HG03565 (cell line): ENCODE measurements around the gene PIAS2.

Experiments
- ATAC-seq: cut with Tn5 transposase; IDR thresholded peaks from one replicate; pipeline ENCODE4 v1.9.1; 2021; ENCODE audit warnings: mild to moderate bottlenecking, moderate library complexity; ENCODE audit not compliant: unreplicated experiment

The PIAS2 gene

GRCh38 chr18:46768166-46768921, 149.0 kb downstream of the PIAS2 start:
- no peak for ATAC-seq

GRCh38 chr18:46767217-46767616, 150.1 kb downstream of the PIAS2 start:
- ATAC-seq, result no peak

GRCh38 chr18:46764586-46764985, 152.7 kb downstream of the PIAS2 start:
- ATAC-seq, result no peak

- no peak for ATAC-seq
Observed at GRCh38 chr18:46761059-46761769, 156.1 kb downstream of the PIAS2 start.

GRCh38 chr18:46759890-46760289, 157.4 kb downstream of the PIAS2 start:
- no peak for ATAC-seq

GRCh38 chr18:46756559-46757201, 160.6 kb downstream of the PIAS2 start, which contains the start of gene ST8SIA5:
ST8SIA5 (minus strand) TSS chr18:46757053; CDS start chr18:46756508, 545 bp downstream.
- ATAC-seq, result no peak

GRCh38 chr18:46756025-46756558, 161.2 kb downstream of the PIAS2 start:
- no peak for ATAC-seq

- ATAC-seq, result no peak
Observed at GRCh38 chr18:46755315-46756024, 161.8 kb downstream of the PIAS2 start.

GRCh38 chr18:46754661-46755292, 162.5 kb downstream of the PIAS2 start:
- no peak for ATAC-seq

- peak; percentile 74 for ATAC-seq
Observed at GRCh38 chr18:46754188-46754587, 163.1 kb downstream of the PIAS2 start.
